GM18861 (cell line): Measurements from ENCODE around the gene LHPP.
A peak's percentile ranks its signal among the peaks of the same experiment; 100 is the strongest.

Experiments
- ATAC-seq: cut with Tn5 transposase; IDR thresholded peaks from one replicate; pipeline ENCODE4 v1.9.1; 2021; ENCODE audit not compliant: unreplicated experiment

Gene LHPP

DNA sequence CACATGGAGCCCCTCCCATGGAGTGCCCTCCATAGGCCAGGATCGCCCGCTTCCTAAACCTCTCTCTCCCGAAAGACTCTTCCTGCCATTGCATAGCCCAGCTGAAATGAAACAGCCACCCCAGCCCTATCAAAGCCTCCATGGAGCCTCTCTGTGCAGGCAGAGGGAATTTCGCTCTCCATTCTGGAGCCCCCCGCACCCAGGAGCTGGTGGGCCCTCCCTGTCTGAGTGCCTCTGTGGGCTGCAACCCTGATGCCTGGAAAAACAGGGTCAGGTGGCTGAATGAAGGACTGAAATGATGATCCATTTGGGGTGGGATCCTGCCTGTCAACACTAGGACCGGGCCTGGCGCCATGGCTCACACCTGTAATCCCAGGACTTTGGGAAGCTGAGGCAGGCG is 176.1 kb downstream of the LHPP start:
- ATAC-seq: no peak

DNA sequence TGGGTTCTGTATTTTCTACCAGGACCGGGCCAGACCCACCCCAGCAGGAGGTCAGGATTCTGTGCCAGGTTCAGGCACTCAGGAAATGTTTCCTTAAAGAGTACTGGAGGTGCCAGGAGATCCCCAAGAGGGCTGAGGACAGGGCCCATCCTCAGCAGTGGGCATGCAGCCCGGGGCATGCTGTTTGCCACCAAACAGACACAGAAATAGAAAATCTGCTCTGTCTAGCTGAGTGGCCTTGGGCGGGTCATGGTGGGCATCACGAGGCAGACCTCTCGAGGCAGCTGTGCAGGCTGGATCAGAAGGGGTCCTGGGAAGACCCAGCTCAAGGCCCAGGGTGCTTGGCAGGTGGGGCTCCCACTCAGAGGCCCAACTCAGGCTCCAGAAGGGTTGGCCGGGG is 177.6 kb downstream of the LHPP start:
- no peak for ATAC-seq

DNA sequence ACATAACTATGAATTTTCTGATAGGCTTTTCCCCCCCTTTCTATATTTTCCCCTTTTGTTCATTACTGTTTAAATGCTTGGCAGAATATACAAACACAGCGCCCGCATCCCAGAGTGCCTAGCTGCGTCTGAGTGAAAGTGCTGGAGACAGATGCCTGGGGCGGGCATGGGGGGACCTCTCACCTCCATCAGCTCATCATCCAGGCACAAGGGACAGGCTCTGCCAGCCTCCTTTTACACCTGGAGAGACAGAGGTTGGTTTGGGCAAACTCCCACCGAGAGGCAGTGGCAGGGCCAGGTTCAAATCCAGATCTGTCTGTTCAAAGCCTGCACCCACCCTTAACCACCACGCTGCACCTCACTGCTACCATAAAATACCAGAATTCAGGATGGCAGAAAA is 178.0 kb downstream of the LHPP start:
- ATAC-seq: no peak

DNA sequence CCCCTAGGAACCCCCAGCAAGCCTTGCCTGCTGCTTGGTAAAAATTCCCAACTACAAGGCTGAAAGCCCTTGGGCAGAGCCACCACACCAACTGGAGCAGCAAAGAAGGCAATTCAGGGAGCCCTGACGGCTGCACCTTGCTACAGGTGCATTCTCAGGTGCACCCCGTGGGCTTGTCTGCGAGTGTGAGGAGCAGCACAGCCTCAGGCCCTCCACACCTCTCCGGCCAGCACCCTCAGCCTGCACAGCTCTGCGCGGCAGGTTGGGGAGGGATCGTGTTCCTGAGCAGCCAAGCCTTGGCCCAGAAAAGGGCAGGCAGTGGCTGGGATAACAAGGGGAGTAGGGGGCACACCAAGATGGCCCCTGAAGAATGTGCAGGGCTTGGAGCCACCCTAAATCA is 178.4 kb downstream of the LHPP start:
- ATAC-seq: no peak

DNA sequence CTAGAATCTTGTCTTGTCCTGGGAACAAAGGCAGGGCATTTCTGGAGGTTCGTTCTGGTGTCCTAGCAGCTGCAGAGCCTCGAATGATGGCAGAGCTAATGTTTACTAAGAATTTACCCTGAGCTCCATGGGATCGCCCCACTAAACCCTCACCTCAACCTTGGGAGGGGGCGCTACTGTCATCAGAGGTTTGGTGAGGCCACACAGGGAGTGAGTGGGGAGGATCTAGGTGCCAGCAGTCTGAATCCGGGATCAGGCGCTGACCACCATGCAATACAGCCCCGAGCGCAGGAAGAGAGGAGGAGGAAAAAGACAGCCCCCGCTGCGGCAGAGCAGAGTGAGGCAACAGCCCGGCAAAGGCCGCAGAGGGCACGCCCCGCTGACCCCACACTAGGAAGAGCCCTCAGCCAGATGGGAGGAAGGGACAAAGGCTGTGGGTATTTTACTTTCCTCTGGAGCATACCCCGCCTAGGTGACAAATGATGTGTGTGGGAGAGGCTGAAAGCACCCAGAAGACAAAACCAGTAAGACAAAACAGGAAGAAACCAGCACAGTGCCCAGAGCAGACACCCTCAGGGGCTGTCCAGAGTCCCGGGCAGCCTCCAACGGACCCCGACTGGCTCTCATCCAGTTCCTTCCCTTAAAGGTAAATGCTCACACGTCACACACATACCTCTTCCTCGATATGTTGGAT is 179.1 kb downstream of the LHPP start:
- peak; percentile 36 for ATAC-seq

DNA sequence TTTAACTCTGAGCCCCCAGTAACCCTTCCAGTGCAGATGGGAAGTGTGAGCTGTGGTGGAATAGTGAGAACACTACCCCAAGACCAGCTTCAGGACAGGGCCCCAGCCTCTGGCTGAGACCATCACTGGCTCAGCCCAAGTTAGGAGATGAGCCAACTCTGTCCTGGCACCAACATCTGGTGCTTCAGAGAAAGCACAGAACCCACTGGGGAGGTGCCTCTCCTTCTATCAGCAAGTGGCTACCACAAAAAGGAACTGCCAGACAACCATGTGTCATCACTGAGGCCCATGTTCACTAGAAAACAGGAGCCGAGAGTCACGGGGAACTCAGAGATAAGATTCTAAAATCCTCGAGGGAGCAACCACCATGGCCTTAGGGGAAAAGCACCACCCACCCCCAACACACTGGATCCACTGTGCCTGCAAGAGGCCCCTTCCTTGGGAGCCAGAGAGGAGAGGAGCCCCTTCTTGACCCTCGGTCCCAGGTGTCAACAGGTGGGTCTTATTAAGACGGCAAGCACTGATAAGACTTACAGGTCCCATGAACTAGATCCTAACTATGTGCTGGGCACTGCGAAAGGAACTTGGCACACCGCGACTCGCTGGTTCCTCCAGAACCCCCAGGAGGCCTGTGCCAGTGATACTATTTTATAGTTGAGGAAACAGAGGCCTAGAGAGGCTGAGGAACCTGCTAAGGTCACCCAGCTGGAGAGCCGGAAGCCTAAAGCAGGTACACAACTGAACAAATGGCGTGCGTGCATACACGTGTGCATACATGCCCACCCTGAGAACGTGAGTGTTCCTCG is 179.9 kb downstream of the LHPP start:
- peak; percentile 56 for ATAC-seq

DNA sequence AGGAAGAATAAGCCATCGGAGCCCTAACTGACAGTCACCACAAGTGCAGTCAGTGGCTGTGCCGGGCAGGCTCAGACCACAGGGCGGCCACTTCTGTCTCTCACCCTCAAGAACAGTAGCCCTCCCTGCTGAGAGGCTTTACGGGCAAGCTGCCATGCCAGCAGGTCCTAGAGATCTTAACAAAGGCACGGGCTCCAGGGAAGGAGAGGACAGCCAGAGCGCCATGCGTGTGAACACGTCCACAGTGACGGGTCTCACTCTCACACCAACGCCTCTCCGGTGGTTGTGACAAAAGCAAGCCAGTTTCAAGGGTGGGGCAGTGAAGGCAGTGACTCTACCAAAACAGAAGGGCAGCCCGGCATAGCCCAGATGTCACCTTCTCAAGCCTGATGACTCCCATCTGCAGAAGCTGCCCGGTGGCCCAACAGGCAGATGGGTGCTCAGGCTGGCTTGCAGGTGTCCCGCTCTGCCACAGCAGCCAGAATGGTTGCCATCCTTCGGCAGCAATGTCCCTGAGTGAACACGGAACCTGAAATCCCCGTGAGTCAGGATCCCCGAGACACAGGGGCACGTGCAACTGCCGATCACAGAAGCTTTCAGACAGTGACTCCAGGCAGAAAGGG is 180.6 kb downstream of the LHPP start:
- ATAC-seq: no peak

DNA sequence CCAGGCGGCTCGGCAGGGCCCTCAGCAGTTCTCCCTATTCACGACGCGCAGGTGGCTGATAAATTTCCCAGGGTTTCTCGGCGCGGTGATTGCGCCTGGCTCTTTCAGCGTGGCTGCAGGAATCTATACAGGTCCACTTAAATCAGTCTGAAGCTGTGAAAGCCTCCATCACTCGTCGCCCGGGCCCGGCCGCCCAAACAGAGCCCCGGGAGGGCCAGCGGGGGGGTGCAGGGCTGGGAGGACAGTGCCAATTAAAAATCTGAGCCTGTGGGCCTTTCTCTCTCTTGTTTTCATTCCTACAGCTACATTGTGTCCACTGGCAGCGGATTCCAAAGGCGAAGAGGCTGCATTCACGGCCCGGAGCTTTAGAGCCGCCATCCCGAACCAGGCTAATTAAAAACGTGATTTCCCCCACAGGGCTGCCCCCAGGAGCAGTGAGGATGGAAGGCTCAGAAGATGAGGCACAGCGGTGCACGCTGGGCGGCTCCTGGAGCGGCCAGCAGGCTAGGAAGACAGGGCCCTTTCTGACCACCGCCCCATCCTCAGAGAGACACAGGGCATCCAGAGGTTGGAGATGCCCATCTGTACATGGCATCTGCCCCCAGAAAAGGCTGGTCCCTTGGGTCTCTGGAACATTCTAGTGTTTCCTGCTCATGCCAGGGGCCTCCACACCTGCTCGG is 181.8 kb downstream of the LHPP start:
- no peak for ATAC-seq

DNA sequence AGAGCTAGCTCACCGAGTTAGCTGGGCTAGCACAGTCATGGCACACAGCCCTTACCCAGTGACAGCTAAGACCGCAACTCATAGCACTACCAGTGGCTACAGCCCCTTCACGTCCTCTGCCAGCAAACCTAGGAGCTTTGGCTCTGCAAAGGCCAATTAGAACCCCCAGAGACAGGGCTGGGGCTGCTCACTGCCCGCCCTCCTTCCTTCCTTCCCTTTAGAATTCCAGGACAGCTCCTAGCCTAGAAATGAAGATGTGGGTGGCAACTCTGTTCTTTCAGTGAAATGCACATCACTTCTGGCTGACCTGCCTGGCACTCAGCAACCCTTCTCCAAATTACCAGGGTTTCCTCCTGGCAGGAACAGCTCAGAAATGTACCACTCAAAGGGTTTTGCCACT is 182.6 kb downstream of the LHPP start:
- ATAC-seq: no peak

DNA sequence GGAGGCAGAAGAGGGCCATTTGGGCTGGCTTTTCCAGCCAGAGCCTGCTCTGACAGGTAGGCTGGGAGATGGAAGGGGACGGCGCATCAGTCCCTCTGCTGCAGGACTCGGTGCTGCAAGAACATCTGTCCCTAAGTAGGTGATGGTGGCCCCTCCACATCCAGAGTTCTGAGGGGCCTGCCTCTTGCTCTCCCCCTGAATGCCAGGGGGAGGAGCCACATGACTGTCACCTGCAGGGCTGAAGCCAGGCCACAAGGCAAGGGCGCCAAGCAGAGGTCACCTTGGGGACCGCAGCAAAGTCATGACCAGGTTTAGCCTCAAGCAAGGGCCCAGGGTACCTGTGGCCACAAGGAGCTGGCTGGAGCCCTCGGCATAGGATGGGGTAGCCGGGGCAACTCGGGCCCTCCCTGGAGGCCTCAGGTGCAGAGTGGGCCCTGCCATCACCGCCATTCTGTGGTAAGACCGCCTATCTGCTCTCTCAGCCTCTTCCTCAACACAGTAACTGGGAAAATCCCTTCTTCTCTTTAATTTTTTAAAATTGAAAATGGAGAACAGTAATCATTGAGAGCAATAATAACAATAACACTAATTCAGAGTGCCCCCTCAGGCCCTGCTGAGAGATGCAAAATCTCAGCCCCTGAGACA is 183.3 kb downstream of the LHPP start:
- ATAC-seq: no peak

DNA sequence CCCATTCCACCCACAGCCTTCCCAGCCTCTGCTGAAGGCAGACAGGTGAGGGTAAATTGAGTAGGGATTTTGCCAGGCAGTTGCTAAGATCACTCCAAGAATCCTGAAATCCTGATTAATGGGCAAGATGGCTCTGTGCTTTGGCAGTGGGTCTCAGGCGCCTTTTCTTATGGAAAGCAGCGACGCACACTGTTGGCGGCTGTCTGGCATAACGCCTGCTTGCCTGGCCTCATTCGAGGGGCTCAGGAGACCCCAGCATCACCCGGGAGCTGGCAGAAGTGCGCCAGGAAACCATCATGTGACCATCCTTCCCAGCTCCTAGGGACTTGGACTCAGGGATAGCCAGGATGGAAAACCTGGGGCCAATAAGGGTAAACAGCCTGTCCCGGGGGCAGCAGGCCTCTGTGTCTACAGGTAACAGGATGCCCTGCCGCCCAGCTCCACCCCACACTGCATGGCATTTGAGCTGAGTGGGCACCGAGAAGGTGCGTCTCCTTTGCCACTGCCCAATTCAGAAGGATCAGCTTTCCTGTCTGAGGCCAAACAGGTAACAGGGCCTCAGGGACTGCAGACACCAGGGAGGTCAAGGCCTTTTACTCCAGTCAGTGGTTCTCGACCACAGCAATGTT is 184.0 kb downstream of the LHPP start:
- no peak for ATAC-seq

DNA sequence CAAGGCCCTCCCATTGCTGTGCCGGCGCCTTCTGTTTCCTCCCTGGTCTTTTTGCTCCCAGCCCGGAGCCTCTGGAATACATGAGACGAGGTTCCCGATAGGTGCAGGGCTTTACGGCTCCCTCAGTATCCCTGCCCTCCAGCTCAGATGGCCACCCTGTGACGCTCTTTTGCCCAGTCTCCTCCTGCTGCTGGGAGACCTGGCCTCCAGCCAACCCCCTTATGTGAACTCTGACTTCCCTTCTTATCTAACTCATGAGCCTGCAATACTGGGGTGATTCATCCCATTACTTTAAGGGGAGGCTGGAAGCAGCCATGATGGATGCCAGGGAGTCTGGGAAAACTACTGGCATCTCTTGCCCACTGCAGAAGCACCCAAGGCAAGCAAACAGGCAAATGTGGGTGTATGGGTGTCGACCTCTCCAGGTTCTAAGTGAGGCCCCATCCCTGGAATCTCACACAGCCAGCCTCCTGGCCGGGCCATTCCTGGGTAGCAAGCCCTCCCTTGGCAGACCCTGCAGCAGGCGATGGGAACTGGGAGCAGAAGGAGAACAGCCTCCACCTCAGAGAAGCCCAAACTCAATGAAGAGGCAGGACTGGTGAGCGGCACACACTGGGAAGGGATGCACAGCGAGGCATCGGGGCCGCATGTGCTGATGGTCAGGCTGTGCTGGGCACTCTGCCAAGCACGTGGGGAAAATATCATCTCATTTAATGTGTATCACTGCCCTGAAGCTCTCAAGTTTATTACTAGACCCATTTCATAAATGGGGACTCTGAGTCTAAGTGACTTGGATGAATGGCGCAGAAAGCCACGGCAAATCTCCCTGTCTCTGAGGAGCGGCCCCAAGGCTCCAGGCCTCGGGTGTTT is 185.1 kb downstream of the LHPP start:
- ATAC-seq: no peak

DNA sequence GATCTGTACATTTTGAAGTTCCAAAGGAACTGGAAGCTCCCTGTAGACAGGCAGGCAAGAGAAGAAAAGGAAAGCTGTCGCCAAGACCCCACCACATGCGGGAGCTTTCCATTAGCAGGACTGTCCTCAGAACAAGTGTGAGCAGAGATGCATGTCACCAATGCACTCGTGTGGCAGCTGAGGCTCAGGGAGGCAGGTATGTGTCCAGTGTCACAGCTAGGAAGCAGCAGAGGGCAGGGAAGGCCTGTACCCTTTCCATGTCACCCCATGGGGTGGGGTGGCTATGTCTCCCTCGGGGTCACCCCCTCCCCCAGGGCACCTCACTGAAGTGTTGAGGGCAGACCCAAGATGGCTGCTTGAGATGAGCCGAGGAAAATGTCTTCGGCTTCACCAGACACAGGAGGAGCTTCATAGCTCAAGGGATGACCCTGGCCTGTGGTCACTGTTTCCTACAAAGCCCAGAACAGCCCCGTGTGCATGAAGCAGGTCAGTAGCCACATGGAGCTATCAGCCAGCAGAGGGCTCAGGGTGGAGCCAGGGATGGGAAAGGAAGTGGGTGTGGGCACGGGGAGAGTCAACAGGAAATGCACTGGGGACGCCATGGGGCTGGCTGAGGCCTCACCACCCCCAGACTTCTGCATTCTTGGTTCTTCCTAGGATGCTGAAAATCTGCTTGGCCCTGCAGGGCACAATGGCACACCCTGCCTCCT is 186.0 kb downstream of the LHPP start:
- peak; percentile 55 for ATAC-seq

DNA sequence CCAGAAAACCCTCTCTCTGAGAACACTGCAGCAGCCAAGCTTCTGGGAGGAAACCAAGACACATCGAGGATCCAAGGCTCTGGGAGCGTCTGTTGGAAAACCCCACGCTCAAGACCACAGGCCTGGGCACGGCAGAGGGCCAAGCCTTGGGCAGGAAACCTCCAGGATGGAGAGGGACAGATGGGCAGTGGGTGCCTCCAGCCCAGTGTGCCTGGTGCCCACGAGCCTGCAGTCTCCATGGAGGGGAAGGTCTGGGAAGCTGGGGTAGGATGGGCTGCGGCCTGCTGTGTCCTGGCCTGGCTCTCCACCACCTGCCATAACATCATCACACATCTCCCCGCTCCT is 186.5 kb downstream of the LHPP start:
- no peak for ATAC-seq

DNA sequence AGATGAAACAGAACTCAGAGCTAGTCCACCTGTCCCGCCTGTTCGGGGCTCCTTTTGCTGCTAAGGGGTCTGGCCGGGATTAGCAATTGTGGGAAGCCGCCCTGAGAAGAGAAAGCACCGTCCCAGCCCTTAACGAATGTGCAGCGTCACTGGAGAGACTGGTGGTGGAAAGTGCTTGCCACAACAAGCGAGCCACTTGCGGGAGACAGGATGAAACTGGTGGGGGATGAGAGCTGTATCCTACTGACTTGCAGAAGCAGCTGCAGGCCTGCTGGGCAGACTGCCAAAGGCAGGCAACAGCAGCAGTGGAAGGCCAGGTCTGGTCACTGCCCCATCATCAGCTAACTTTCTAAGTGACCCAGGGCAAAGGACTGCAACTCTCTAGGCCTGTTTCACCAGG is 187.1 kb downstream of the LHPP start:
- ATAC-seq: no peak

DNA sequence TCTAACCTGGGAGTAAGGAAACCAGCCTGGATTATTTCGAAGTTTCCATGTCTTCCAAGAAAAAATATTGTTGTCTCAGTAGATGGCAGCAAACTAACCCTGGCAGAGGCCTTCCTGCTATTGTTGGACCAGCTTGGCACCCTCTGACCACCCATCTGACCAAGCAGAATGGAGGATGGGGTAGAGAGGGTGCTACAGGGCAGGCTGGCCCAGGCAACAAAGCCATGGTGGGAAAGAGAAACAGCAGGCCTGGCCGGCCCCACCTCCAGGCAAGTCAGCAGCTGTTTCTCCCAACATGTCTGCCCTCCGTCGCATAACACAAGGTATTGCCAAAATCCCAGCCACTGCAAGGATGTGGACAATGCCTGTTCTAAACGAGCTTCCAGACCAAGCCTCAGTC is 187.6 kb downstream of the LHPP start:
- no peak for ATAC-seq

DNA sequence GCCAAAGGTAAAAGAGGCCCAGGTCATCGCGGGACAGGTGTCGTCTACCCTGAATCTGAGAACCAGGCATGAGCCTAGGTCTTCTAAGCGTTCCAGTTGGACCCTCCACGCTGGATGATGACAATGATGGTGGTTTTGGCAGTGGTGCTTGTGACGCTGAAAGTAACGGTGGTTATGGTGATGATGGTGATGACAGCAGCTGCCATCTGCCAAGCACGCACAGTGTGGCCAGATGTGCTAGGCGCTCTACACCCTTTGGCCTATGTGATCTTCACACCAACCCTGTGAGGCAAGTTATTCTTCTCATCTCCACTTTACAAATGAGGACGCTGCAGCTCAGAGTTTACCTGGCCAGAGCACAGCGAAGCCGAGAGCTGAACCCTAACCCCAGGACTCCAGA is 188.6 kb downstream of the LHPP start:
- ATAC-seq: no peak

DNA sequence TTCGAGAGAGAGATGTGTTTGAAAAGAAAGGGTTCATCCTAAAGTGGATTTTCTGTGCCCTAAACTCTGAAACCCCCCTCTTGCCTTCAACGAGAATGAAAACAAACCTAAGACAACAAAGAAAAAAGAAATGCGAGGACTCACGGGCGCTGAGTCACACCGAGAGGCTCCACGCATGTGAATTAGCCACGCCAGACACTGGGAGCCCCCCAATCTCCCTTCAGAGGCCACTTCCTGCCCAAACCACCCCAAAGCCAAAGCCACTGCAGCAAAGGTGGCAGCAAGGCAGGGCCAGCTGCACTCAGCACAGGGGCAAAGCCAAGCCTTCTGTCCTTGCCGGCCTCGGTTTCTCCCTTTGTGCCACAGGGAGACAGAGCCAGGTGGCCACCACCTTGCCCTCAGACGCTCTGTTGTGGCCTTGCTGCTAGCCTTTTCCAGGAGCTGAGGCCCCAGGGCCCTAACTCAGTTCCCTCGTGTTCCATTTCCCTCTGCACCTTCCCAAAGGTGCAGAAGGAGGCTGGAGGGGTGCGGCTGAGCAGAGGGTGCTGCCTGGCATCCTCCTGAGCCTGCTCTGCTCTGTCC is 189.3 kb downstream of the LHPP start:
- ATAC-seq: peak; percentile 31

DNA sequence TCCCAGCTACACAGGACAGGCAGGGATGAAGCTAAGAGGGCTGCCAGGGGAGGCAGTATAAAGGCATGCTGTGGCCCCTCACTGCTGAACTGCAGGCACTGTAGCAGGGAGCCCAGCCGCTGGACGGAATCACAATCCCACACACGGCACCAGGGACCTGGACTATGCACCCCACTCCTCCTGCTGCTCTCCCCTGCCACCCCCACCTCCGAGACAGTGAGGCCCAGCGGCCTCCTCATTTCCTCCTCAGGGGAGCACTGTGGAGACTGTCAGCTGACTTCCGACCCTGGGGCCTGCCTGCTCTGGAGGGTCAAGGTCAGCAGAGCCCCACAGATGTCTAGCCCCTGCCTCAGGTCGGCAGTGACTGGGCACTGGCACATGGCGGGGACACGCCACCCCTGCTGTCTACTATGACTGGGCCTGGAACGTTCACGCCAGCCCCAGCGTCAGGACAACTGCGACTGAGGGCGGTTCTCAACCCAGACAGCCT is 189.8 kb downstream of the LHPP start:
- no peak for ATAC-seq
